ENCODE measurements around the gene DENND5B. TPM values are rescaled to one million over a fixed set of nuclear protein-coding genes. Genes with fewer than 3 reads are reported as not detected.

Gene DENND5B
- total and polyA plus RNA-seq, 10 of the 15 experiments (the other 5 are each of a cell fraction or from before 2014, with no cell fraction given): 0.39 to 32.5 (median 20.6) TPM

DNA sequence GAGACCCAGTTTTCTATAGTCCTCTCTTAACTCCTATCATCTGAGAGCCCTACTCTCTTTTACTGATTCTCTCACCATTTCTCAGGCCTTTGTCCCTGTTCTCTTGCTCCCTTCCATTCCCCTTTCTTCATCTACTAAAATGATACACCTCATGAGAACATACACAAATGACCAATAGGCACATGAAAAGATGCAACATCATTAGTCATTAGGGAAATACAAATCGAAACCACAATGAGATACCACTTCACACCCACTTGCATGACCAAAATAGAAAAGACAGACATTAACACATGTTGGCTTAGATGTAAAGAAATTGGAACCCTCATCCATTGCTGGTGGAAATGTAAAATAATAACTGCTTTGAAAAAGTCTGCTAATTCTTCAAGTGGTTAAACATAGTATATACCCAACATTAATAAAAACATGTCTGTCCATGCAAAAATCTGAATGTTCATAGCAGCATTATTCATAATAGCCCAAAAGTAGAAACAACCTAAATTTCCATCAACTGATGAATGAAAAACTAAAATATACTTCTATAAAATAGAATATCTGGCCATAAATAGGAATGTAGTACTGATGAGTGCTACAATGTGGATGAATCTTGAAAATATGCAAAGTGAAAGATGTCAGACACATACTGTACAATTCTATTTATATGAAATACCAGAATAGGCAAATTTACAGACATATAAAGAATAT lies 66.0 kb downstream of the DENND5B start:
- Histone ChIP-seq H3K79me2 (ENCODE audit: control insufficient read depth, insufficient read depth, low read length) (peaks cover 61% of the 10 kb centered on the region), H3K9ac (ENCODE audit: control insufficient read depth, insufficient read depth, low read length) (no peak overlapping the region), H3K4me1 (ENCODE audit: control insufficient read depth, insufficient read depth, low read length) (peaks cover 40% of the 10 kb centered on the region), H3K4me3 (0 out of 2 replicates have a peak overlapping the region, but pooled peaks have one; percentile 14), H3K9me3 (replicated peaks; ENCODE audit: control insufficient read depth, insufficient read depth, low read length) (no peaks in the 10 kb centered on the region), H3K27ac (ENCODE audit: control insufficient read depth, insufficient read depth) (peak overlapping the region; percentile 6; the same call in 1 of the 2 replicates), H3K36me3 (ENCODE audit: control insufficient read depth in 2 of 2, insufficient read depth in 2 of 2, low read length in 1 of 2) (no peaks in the 10 kb centered on the region), H3K27me3 (replicated peaks in 1 of 2; ENCODE audit: control insufficient read depth in 2 of 2, insufficient read depth in 2 of 2, low read length in 1 of 2) (no peaks in the 10 kb centered on the region), H4K20me1 (ENCODE audit: control insufficient read depth, insufficient read depth) (no peaks in the 10 kb centered on the region), H2AFZ (ENCODE audit: control insufficient read depth, low read depth, low read length) (no peak overlapping the region), H3K4me2 (ENCODE audit: control insufficient read depth, insufficient read depth) (peak overlapping the region; percentile 56)
- ATAC-seq: peak; percentile 90
- peak; percentile 84 for FAIRE-seq
- ChIA-PET RAD21 (ENCODE audit: unreplicated experiment) (interaction anchor here (0.9 kb wide), 1 partner anchor 128 kb away, joined by 5 read pairs; no protein-coding TSS in a partner anchor), SMC1A (ENCODE audit: uncharacterized antibody, unreplicated experiment) (no interaction called here), CTCF (interaction anchor here (0.6 kb wide), 1 partner anchor 1361 kb away, joined by 3 read pairs; no protein-coding TSS in a partner anchor), POLR2A (no interaction called here)
- BruUV-seq (replicated peaks): no TSS peak
- in situ Hi-C loops (cut with MboI) (no loop called here), intact Hi-C loops (cut with micrococcal nuclease; ENCODE audit: unreplicated experiment) (loop anchor here (2.0 kb wide), 1 partner anchor 112 kb away; no protein-coding TSS in a partner anchor)
- peak; percentile 67 for DNase-seq (ENCODE audit: low read depth, low spot score)
- 0% methylated on average over 1 of the region's 1 CpG for WGBS (ENCODE audit: insufficient coverage, insufficient replicate concordance, low lambda C conversion rate, missing lambda C conversion rate)
- TF ChIP-seq, protein P1, sequence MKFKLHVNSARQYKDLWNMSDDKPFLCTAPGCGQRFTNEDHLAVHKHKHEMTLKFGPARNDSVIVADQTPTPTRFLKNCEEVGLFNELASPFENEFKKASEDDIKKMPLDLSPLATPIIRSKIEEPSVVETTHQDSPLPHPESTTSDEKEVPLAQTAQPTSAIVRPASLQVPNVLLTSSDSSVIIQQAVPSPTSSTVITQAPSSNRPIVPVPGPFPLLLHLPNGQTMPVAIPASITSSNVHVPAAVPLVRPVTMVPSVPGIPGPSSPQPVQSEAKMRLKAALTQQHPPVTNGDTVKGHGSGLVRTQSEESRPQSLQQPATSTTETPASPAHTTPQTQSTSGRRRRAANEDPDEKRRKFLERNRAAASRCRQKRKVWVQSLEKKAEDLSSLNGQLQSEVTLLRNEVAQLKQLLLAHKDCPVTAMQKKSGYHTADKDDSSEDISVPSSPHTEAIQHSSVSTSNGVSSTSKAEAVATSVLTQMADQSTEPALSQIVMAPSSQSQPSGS (IDR thresholded peaks at IDR 0.05; ENCODE audit: low read length): peak; percentile 82
- TF ChIP-seq BCL11A (IDR thresholded peaks at IDR 0.05; ENCODE audit: low read depth, low read length) (peak; percentile 72; the same call in 1 of the 2 replicates), EED (IDR thresholded peaks at IDR 0.05; ENCODE audit: low read depth) (no peak), PAX8 (IDR thresholded peaks at IDR 0.05) (no peak), SMAD5 (IDR thresholded peaks at IDR 0.05; ENCODE audit: low read depth) (no peak), ZBED1 (IDR thresholded peaks at IDR 0.05; ENCODE audit: borderline replicate concordance) (peak; percentile 47; the same call in 1 of the 2 replicates), NFIC (IDR thresholded peaks at IDR 0.05; ENCODE audit: low read depth, low read length) (peak; percentile 77; the same call in 1 of the 2 replicates), POLR2AphosphoS5 (IDR thresholded peaks at IDR 0.05; ENCODE audit: low read length) (no peak), MYB (IDR thresholded peaks at IDR 0.05; ENCODE audit: borderline replicate concordance, low read depth, low read length) (no peak), GATAD2B (conservative IDR thresholded peaks at IDR 0.05; ENCODE audit: low read depth) (no peak), TARDBP (IDR thresholded peaks at IDR 0.05; ENCODE audit: borderline replicate concordance) (no peak), KAT2A (conservative IDR thresholded peaks at IDR 0.05; ENCODE audit: control insufficient read depth, low read depth, low read length) (no peak), CBFB (IDR thresholded peaks at IDR 0.05; ENCODE audit: low read depth) (peak; percentile 47; the same call in 1 of the 2 replicates), IKZF2 (IDR thresholded peaks at IDR 0.05) (0 out of 4 replicates have a peak, but pooled peaks of 1 of the 2 experiments have one; percentile 14), RUNX3 (IDR thresholded peaks at IDR 0.05; ENCODE audit: low read length) (peak; percentile 97), SREBF2 (IDR thresholded peaks at IDR 0.05; ENCODE audit: low read length) (no peak), CREB1 (IDR thresholded peaks at IDR 0.05; ENCODE audit: low read depth) (peak; percentile 88), PAX5 (IDR thresholded peaks at IDR 0.05; ENCODE audit: borderline replicate concordance, low read depth, low read length) (peak; percentile 20; the same call in 1 of the 2 replicates), KLF5 (IDR thresholded peaks at IDR 0.05; ENCODE audit: partially characterized antibody) (no peak)
- TF ChIP-seq, protein P2, sequence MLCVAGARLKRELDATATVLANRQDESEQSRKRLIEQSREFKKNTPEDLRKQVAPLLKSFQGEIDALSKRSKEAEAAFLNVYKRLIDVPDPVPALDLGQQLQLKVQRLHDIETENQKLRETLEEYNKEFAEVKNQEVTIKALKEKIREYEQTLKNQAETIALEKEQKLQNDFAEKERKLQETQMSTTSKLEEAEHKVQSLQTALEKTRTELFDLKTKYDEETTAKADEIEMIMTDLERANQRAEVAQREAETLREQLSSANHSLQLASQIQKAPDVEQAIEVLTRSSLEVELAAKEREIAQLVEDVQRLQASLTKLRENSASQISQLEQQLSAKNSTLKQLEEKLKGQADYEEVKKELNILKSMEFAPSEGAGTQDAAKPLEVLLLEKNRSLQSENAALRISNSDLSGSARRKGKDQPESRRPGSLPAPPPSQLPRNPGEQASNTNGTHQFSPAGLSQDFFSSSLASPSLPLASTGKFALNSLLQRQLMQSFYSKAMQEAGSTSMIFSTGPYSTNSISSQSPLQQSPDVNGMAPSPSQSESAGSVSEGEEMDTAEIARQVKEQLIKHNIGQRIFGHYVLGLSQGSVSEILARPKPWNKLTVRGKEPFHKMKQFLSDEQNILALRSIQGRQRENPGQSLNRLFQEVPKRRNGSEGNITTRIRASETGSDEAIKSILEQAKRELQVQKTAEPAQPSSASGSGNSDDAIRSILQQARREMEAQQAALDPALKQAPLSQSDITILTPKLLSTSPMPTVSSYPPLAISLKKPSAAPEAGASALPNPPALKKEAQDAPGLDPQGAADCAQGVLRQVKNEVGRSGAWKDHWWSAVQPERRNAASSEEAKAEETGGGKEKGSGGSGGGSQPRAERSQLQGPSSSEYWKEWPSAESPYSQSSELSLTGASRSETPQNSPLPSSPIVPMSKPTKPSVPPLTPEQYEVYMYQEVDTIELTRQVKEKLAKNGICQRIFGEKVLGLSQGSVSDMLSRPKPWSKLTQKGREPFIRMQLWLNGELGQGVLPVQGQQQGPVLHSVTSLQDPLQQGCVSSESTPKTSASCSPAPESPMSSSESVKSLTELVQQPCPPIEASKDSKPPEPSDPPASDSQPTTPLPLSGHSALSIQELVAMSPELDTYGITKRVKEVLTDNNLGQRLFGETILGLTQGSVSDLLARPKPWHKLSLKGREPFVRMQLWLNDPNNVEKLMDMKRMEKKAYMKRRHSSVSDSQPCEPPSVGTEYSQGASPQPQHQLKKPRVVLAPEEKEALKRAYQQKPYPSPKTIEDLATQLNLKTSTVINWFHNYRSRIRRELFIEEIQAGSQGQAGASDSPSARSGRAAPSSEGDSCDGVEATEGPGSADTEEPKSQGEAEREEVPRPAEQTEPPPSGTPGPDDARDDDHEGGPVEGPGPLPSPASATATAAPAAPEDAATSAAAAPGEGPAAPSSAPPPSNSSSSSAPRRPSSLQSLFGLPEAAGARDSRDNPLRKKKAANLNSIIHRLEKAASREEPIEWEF (IDR thresholded peaks at IDR 0.05; ENCODE audit: insufficient replicate concordance, low read depth, low read length): no peak

Measured in GM12878 (cell line).